CD4-positive, alpha-beta memory T cell (primary cell): ENCODE data around the gene POLR2M. TPM values are rescaled to one million over a fixed set of nuclear protein-coding genes. Genes with fewer than 3 reads are reported as not detected.

Experiments used
- CTCF ChIA-PET: fragments of 350-600 bp; sonication (Branson Sonifier 250); formaldehyde crosslinking; loops from one replicate; lab custom pipeline; 2021; ENCODE audit warnings: inconsistent platforms; ENCODE audit not compliant: partially characterized antibody; lab: Charles Lee
- POLR2A ChIA-PET: fragments of 350-600 bp; sonication (Branson Sonifier 250); formaldehyde crosslinking; loops from one replicate; lab custom pipeline; 2021; ENCODE audit not compliant: partially characterized antibody; lab: Charles Lee
- DNase-seq, 5 donors: peaks; one replicate each; pipeline versions ENCODE4 v3.0.0 to v3.0.0-alpha.2; 2020 to 2022; ENCODE audit warnings: mixed read lengths in 1 of 5
- H3K27ac ChIP-seq: one replicate; pipeline ENCODE4 v1.7.0; 2013; ENCODE audit warnings: low read depth, low read length
- H3K27me3 ChIP-seq: 2 replicates; pipeline ENCODE4 v1.7.0; 2013; ENCODE audit warnings: mild to moderate bottlenecking, low read length, moderate library complexity; ENCODE audit not compliant: insufficient read depth
- H3K36me3 ChIP-seq: 2 replicates; pipeline ENCODE4 v1.7.0; 2013; ENCODE audit warnings: mild to moderate bottlenecking, low read length, moderate library complexity; ENCODE audit not compliant: insufficient read depth
- H3K4me1 ChIP-seq: 2 replicates; pipeline ENCODE4 v1.7.0; 2013; ENCODE audit warnings: mild to moderate bottlenecking, low read length, moderate library complexity; ENCODE audit not compliant: insufficient read depth
- H3K4me3 ChIP-seq, 2 donors: one replicate each; pipeline ENCODE4 v1.7.0; 2013; ENCODE audit warnings: low read length in 2 of 2, mild to moderate bottlenecking in 1 of 2
- H3K9me3 ChIP-seq, 2 donors: one replicate each; pipeline ENCODE4 v1.7.0; 2013; ENCODE audit warnings: low read length in 2 of 2, control low read depth in 1 of 2; ENCODE audit not compliant: control insufficient read depth in 1 of 2
- H3K27ac Mint-ChIP-seq, 7 donors: one replicate each; pipeline ENCODE4 v1.8.0; 2020 to 2021; ENCODE audit warnings: mixed read lengths in 7 of 7, mild to moderate bottlenecking in 6 of 7, inconsistent platforms in 3 of 7, moderate library complexity in 3 of 7
- H3K27me3 Mint-ChIP-seq, 2 donors: one replicate each; pipeline ENCODE4 v1.8.0; 2020 to 2021; ENCODE audit warnings: mixed read lengths in 2 of 2
- H3K36me3 Mint-ChIP-seq, 2 donors: one replicate each; pipeline ENCODE4 v1.8.0; 2020 to 2021; ENCODE audit warnings: mixed read lengths in 2 of 2, inconsistent platforms in 1 of 2, mild to moderate bottlenecking in 1 of 2
- H3K4me1 Mint-ChIP-seq, 4 donors: one replicate each; pipeline ENCODE4 v1.8.0; 2020 to 2021; ENCODE audit warnings: mixed read lengths in 4 of 4, mild to moderate bottlenecking in 1 of 4
- H3K4me3 Mint-ChIP-seq, 8 donors: one replicate each; pipeline ENCODE4 v1.8.0; 2020 to 2021; ENCODE audit warnings: mixed read lengths in 8 of 8, mild to moderate bottlenecking in 7 of 8, moderate library complexity in 6 of 8, inconsistent platforms in 3 of 8
- H3K9me3 Mint-ChIP-seq, 8 donors: one replicate each; pipeline ENCODE4 v1.8.0; 2020 to 2021; ENCODE audit warnings: mixed read lengths in 8 of 8, mild to moderate bottlenecking in 5 of 8, inconsistent platforms in 3 of 8, moderate library complexity in 1 of 8
- intact Hi-C: fragments of 100-400 bp; cut with micrococcal nuclease; formaldehyde crosslinking; loops from one replicate; pipeline ENCODE4 v1.15.1; 2023
- polyA plus RNA-seq, 2 donors: library from polyadenylated mRNA; unstranded; fragments of 300-500 nt; fragmentation: Illumina TruSeq; gene quantifications; one replicate each; pipeline ENCODE4 v1.2.3, GENCODE V29; 2021
- total RNA-seq, 2 experiments: library from RNA; stranded (reverse); gene quantifications; one replicate each; pipeline ENCODE4 v1.2.3, GENCODE V29; 2021

The POLR2M gene
- total and polyA plus RNA-seq, 4 experiments from 2014 or later, result 49.8 to 97.3 (median 78.0) TPM

GRCh38 chr15:57704441-57704840 is 2.1 kb upstream of the POLR2M start:
- Histone ChIP-seq H3K4me1 (peaks cover 48% of the 10 kb centered on the region), H3K9me3 (no peaks in the 10 kb centered on the region), H3K27me3 (no peaks in the 10 kb centered on the region), H3K4me3 (no peak overlapping the region), H3K36me3 (no peaks in the 10 kb centered on the region), H3K27ac (no peak overlapping the region)
- Mint-ChIP-seq H3K4me1 (peaks cover 40 to 68% (median 58%) of the 10 kb centered on the region in 4 donors), H3K4me3 (peak overlapping the region in 6 of 8 donors; percentile 5 to 48 (median 18)), H3K27me3 (peaks cover 1 to 2% of the 10 kb centered on the region in 2 donors), H3K36me3 (peaks cover 5 to 17% of the 10 kb centered on the region in 2 donors), H3K9me3 (no peaks in the 10 kb centered on the region), H3K27ac (peak overlapping the region; percentile 35 to 94 (median 84))
- ChIA-PET CTCF (interaction anchor here (1.4 to 3.5 kb wide), 3 partner anchors 27 to 145 kb away, joined by 4 to 23 read pairs (median 4); no protein-coding TSS in a partner anchor), POLR2A (no interaction called here)
- intact Hi-C loops, result no loop called here
- DNase-seq, result no peak

- peak overlapping the region; percentile 87 to 93 (median 90) for H3K4me3 Mint-ChIP-seq
- H3K36me3 ChIP-seq, result peaks cover 13% of the 10 kb centered on the region
- ChIA-PET CTCF (interaction anchor here (1.6 to 3.5 kb wide), 2 partner anchors 26 to 146 kb away, joined by 4 to 23 read pairs; no protein-coding TSS in a partner anchor), POLR2A (interaction anchor here (0.6 to 2.5 kb wide), 12 partner anchors 12 to 1984 kb away, joined by 3 to 12 read pairs (median 5); partner anchors contain the start of genes BNIP2, MINDY2 and TCF12)
- DNase-seq, result peak in 1 of 5 donors; percentile 5
- H3K4me1 Mint-ChIP-seq, result peaks cover 49 to 81% (median 69%) of the 10 kb centered on the region in 4 donors
- no peaks in the 10 kb centered on the region for H3K9me3 Mint-ChIP-seq
- H3K4me1 ChIP-seq, result peaks cover 58% of the 10 kb centered on the region
- H3K27ac Mint-ChIP-seq, result peak overlapping the region; percentile 84 to 98 (median 97)
- peak overlapping the region; percentile 84 for H3K27ac ChIP-seq
- H3K9me3 ChIP-seq, result no peaks in the 10 kb centered on the region
- H3K36me3 Mint-ChIP-seq, result peaks cover 16 to 29% of the 10 kb centered on the region in 2 donors
- no peaks in the 10 kb centered on the region for H3K27me3 ChIP-seq
- intact Hi-C loops, result loop anchor here (2.0 to 5.0 kb wide), 2 partner anchors 145 to 974 kb away; partner anchors contain the start of gene ZNF280D
- H3K27me3 Mint-ChIP-seq, result no peaks in the 10 kb centered on the region
- peak overlapping the region; percentile 77 to 94 for H3K4me3 ChIP-seq
Measured at GRCh38 chr15:57705746-57706404, 639 bp upstream of the POLR2M start.

GRCh38 chr15:57708047-57708446 is 1.5 kb downstream of the POLR2M start:
- peaks cover 59% of the 10 kb centered on the region for H3K4me1 ChIP-seq
- H3K27me3 ChIP-seq, result no peaks in the 10 kb centered on the region
- CTCF ChIA-PET, result interaction anchor here (3.5 kb wide), 1 partner anchor 24 kb away, joined by 23 read pairs; no protein-coding TSS in a partner anchor
- Mint-ChIP-seq H3K36me3 (peaks cover 32 to 51% of the 10 kb centered on the region in 2 donors), H3K27ac (peak overlapping the region; percentile 22 to 98 (median 94)), H3K27me3 (no peaks in the 10 kb centered on the region), H3K9me3 (no peaks in the 10 kb centered on the region), H3K4me3 (peak overlapping the region; percentile 87 to 93 (median 90)), H3K4me1 (peaks cover 51 to 87% (median 72%) of the 10 kb centered on the region in 4 donors)
- DNase-seq, result no peak
- no peaks in the 10 kb centered on the region for H3K9me3 ChIP-seq
- peak overlapping the region; percentile 84 for H3K27ac ChIP-seq
- H3K36me3 ChIP-seq, result peaks cover 32% of the 10 kb centered on the region
- POLR2A ChIA-PET, result interaction anchor here (0.8 to 2.5 kb wide), 4 partner anchors 121 to 1463 kb away, joined by 3 to 12 read pairs (median 3); partner anchors contain the start of genes MINDY2 and ZNF280D
- intact Hi-C loops, result loop anchor here (5.0 kb wide), 1 partner anchor 976 kb away; the partner anchor contains the start of gene ZNF280D
- H3K4me3 ChIP-seq, result peak overlapping the region in 1 of 2 donors; percentile 77

GRCh38 chr15:57718309-57718708 is 11.8 kb downstream of the POLR2M start:
- intact Hi-C loops, result no loop called here
- no peaks in the 10 kb centered on the region for H3K9me3 ChIP-seq
- no peak for DNase-seq
- peaks cover 56 to 60% of the 10 kb centered on the region in 2 donors for H3K36me3 Mint-ChIP-seq
- ChIA-PET POLR2A (interaction anchor here (1.4 kb wide), 1 partner anchor 12 kb away, joined by 5 read pairs; the partner anchor contains the start of gene POLR2M), CTCF (interaction anchor here (0.7 kb wide), 1 partner anchor 1180 kb away, joined by 3 read pairs; no protein-coding TSS in a partner anchor)
- peak overlapping the region in 1 of 7 donors; percentile 23 for H3K27ac Mint-ChIP-seq
- peaks cover 0 to 4% (median under 1%) of the 10 kb centered on the region in 8 donors for H3K9me3 Mint-ChIP-seq
- peaks cover 5 to 12% (median 10%) of the 10 kb centered on the region in 4 donors for H3K4me1 Mint-ChIP-seq
- no peaks in the 10 kb centered on the region for H3K27me3 Mint-ChIP-seq
- no peak overlapping the region for H3K4me3 ChIP-seq
- H3K27me3 ChIP-seq, result no peaks in the 10 kb centered on the region
- H3K27ac ChIP-seq, result no peak overlapping the region
- H3K36me3 ChIP-seq, result peaks cover 10% of the 10 kb centered on the region
- H3K4me1 ChIP-seq, result no peaks in the 10 kb centered on the region
- H3K4me3 Mint-ChIP-seq, result no peak overlapping the region

GRCh38 chr15:57720867-57721266 is 14.4 kb downstream of the POLR2M start:
- H3K36me3 Mint-ChIP-seq, result peaks cover 45 to 61% of the 10 kb centered on the region in 2 donors
- Histone ChIP-seq H3K36me3 (no peaks in the 10 kb centered on the region), H3K27ac (no peak overlapping the region), H3K27me3 (no peaks in the 10 kb centered on the region), H3K4me1 (no peaks in the 10 kb centered on the region), H3K4me3 (no peak overlapping the region), H3K9me3 (no peaks in the 10 kb centered on the region)
- no peak overlapping the region for H3K27ac Mint-ChIP-seq
- no peaks in the 10 kb centered on the region for H3K27me3 Mint-ChIP-seq
- ChIA-PET CTCF (interaction anchor here (6.0 kb wide), 1 partner anchor 12 kb away, joined by 42 read pairs; no protein-coding TSS in a partner anchor), POLR2A (interaction anchor here (2.1 kb wide), 1 partner anchor 14 kb away, joined by 7 read pairs; the partner anchor contains the start of gene POLR2M)
- no peak for DNase-seq
- H3K9me3 Mint-ChIP-seq, result peaks cover 0 to 5% (median under 1%) of the 10 kb centered on the region in 8 donors
- peaks cover 0 to 5% (median 4%) of the 10 kb centered on the region in 4 donors for H3K4me1 Mint-ChIP-seq
- intact Hi-C loops, result no loop called here
- no peak overlapping the region for H3K4me3 Mint-ChIP-seq

- DNase-seq, result no peak
- H3K36me3 ChIP-seq, result no peaks in the 10 kb centered on the region
- Mint-ChIP-seq H3K27ac (no peak overlapping the region), H3K9me3 (peaks cover 0 to 5% (median 0%) of the 10 kb centered on the region in 8 donors), H3K4me3 (no peak overlapping the region), H3K4me1 (peaks cover 0 to 3% (median under 1%) of the 10 kb centered on the region in 4 donors), H3K36me3 (peaks cover 14 to 31% of the 10 kb centered on the region in 2 donors), H3K27me3 (no peaks in the 10 kb centered on the region)
- intact Hi-C loops, result no loop called here
- no peaks in the 10 kb centered on the region for H3K27me3 ChIP-seq
- H3K9me3 ChIP-seq, result no peaks in the 10 kb centered on the region
- ChIA-PET POLR2A (no interaction called here), CTCF (no interaction called here)
- H3K4me3 ChIP-seq, result no peak overlapping the region
- no peaks in the 10 kb centered on the region for H3K4me1 ChIP-seq
- H3K27ac ChIP-seq, result no peak overlapping the region
Measured at GRCh38 chr15:57726411-57726810, 19.9 kb downstream of the POLR2M start.

- no peak overlapping the region for H3K27ac ChIP-seq
- no peaks in the 10 kb centered on the region for H3K36me3 ChIP-seq
- no peaks in the 10 kb centered on the region for H3K27me3 ChIP-seq
- peaks cover 14 to 26% of the 10 kb centered on the region in 2 donors for H3K36me3 Mint-ChIP-seq
- H3K4me1 Mint-ChIP-seq, result peaks cover 0 to 3% (median under 1%) of the 10 kb centered on the region in 4 donors
- H3K4me1 ChIP-seq, result no peaks in the 10 kb centered on the region
- H3K9me3 ChIP-seq, result no peaks in the 10 kb centered on the region
- no peaks in the 10 kb centered on the region for H3K27me3 Mint-ChIP-seq
- DNase-seq, result no peak
- peaks cover 0 to 5% (median 0%) of the 10 kb centered on the region in 8 donors for H3K9me3 Mint-ChIP-seq
- H3K4me3 ChIP-seq, result no peak overlapping the region
- no peak overlapping the region for H3K4me3 Mint-ChIP-seq
- ChIA-PET CTCF (no interaction called here), POLR2A (no interaction called here)
- intact Hi-C loops, result no loop called here
- no peak overlapping the region for H3K27ac Mint-ChIP-seq
Measured at GRCh38 chr15:57727031-57727430, 20.5 kb downstream of the POLR2M start.
